Loucy (cell line): Measurements from ENCODE around the gene DAPK1.

Experiments used
- H2AFZ ChIP-seq: fragments of 200-600 bp; sonication (generic); 2 replicates; pipeline ENCODE4 v1.6.0; 2016; ENCODE audit warnings: antibody characterized with exemption, mild to moderate bottlenecking, low read length, moderate library complexity
- H3F3A ChIP-seq: fragments of 200-600 bp; 2 replicates; pipeline ENCODE4 v1.6.0; 2016; ENCODE audit warnings: antibody characterized with exemption, low read depth, mild to moderate bottlenecking
- H3K27me3 ChIP-seq: fragments of 200-600 bp; sonication (generic); 2 replicates; pipeline ENCODE4 v1.6.1; 2014; ENCODE audit warnings: low read length, mild to moderate bottlenecking; ENCODE audit not compliant: insufficient read depth, poor library complexity, severe bottlenecking
- H3K36me3 ChIP-seq: fragments of 200-600 bp; sonication (generic); 2 replicates; pipeline ENCODE4 v1.6.1; 2016; ENCODE audit warnings: low read length; ENCODE audit not compliant: insufficient read depth
- H3K4me1 ChIP-seq: fragments of 200-600 bp; sonication (generic); 2 replicates; pipeline ENCODE4 v1.5.1; 2014; ENCODE audit warnings: low read length, mild to moderate bottlenecking; ENCODE audit not compliant: insufficient read depth, poor library complexity, severe bottlenecking
- H3K4me2 ChIP-seq: fragments of 200-600 bp; sonication (generic); 2 replicates; pipeline ENCODE4 v1.6.0; 2014; ENCODE audit warnings: antibody characterized with exemption, low read length, low read depth, mild to moderate bottlenecking; ENCODE audit not compliant: poor library complexity, severe bottlenecking
- H3K4me3 ChIP-seq: fragments of 200-600 bp; sonication (generic); 2 replicates; pipeline ENCODE4 v1.5.1; 2014; ENCODE audit warnings: low read length, mild to moderate bottlenecking, mixed read lengths; ENCODE audit not compliant: poor library complexity, severe bottlenecking
- H3K79me2 ChIP-seq: fragments of 200-600 bp; sonication (generic); 2 replicates; pipeline ENCODE4 v1.6.1; 2014; ENCODE audit warnings: low read length; ENCODE audit not compliant: insufficient read depth
- H3K9ac ChIP-seq: fragments of 200-600 bp; sonication (generic); 2 replicates; pipeline ENCODE4 v1.6.0; 2014; ENCODE audit warnings: mild to moderate bottlenecking, low read depth, low read length, moderate library complexity; ENCODE audit not compliant: poor library complexity, severe bottlenecking
- H3K9me2 ChIP-seq: fragments of 200-600 bp; sonication (generic); replicated peaks from 2 replicates; pipeline ENCODE4 v1.6.1; 2016; ENCODE audit warnings: low read depth, low read length, mixed read lengths
- H3K9me3 ChIP-seq: fragments of 200-600 bp; sonication (generic); 2 replicates; pipeline ENCODE4 v1.6.1; 2014; ENCODE audit warnings: mild to moderate bottlenecking, antibody characterized with exemption, low read length, low read depth; ENCODE audit not compliant: insufficient read depth
- H4K20me1 ChIP-seq: fragments of 200-600 bp; sonication (generic); 2 replicates; pipeline ENCODE4 v1.6.0; 2014; ENCODE audit warnings: antibody characterized with exemption, low read length, mild to moderate bottlenecking; ENCODE audit not compliant: insufficient read depth, poor library complexity, severe bottlenecking
- CTCF ChIP-seq: fragments of 200-600 bp; sonication (generic); conservative IDR thresholded peaks from 2 replicates; pipeline ENCODE4 v1.5.1; 2014; ENCODE audit warnings: mild to moderate bottlenecking, antibody characterized with exemption, low read length
- EZH2phosphoT487 ChIP-seq: fragments of 200-600 bp; IDR thresholded peaks from 2 replicates; pipeline ENCODE4 v1.6.1; 2018; ENCODE audit warnings: antibody characterized with exemption, mild to moderate bottlenecking, moderate library complexity, borderline replicate concordance

Gene DAPK1

GRCh38 chr9:87581513-87581912 is 83.8 kb downstream of the DAPK1 start:
- H4K20me1 ChIP-seq: no peaks in the 10 kb centered on the region
- no peak overlapping the region for H3K9ac ChIP-seq
- no peak overlapping the region for H3K4me3 ChIP-seq

GRCh38 chr9:87581949-87582637 is 84.4 kb downstream of the DAPK1 start:
- H3K79me2 ChIP-seq: no peaks in the 10 kb centered on the region
- no peak overlapping the region for H3K9ac ChIP-seq
- no peaks in the 10 kb centered on the region for H3K9me2 ChIP-seq
- H3K9me3 ChIP-seq: no peaks in the 10 kb centered on the region
- no peak overlapping the region for H2AFZ ChIP-seq
- no peaks in the 10 kb centered on the region for H3F3A ChIP-seq
- H3K4me1 ChIP-seq: no peaks in the 10 kb centered on the region
- no peak overlapping the region for H3K4me2 ChIP-seq
- no peaks in the 10 kb centered on the region for H3K36me3 ChIP-seq
- no peak for TF ChIP-seq EZH2phosphoT487
- TF ChIP-seq CTCF: no peak
- no peaks in the 10 kb centered on the region for H4K20me1 ChIP-seq
- no peaks in the 10 kb centered on the region for H3K27me3 ChIP-seq
- no peak overlapping the region for H3K4me3 ChIP-seq

More at GRCh38 chr9:87581513-87581912, 83.8 kb downstream of the DAPK1 start:
- TF ChIP-seq EZH2phosphoT487 (no peak), CTCF (no peak)
- Histone ChIP-seq H3K9me2 (no peaks in the 10 kb centered on the region), H3K79me2 (no peaks in the 10 kb centered on the region), H3F3A (no peaks in the 10 kb centered on the region), H2AFZ (no peak overlapping the region), H3K4me1 (no peaks in the 10 kb centered on the region), H3K9me3 (no peaks in the 10 kb centered on the region), H3K4me2 (no peak overlapping the region), H3K36me3 (no peaks in the 10 kb centered on the region), H3K27me3 (no peaks in the 10 kb centered on the region)

- Histone ChIP-seq H3K36me3 (no peaks in the 10 kb centered on the region), H4K20me1 (no peaks in the 10 kb centered on the region), H3K4me1 (no peaks in the 10 kb centered on the region), H3K4me2 (no peak overlapping the region), H3K79me2 (no peaks in the 10 kb centered on the region), H2AFZ (no peak overlapping the region), H3K4me3 (no peak overlapping the region), H3K27me3 (no peaks in the 10 kb centered on the region), H3F3A (no peaks in the 10 kb centered on the region), H3K9me2 (no peaks in the 10 kb centered on the region), H3K9ac (no peak overlapping the region), H3K9me3 (no peaks in the 10 kb centered on the region)
- no peak for TF ChIP-seq EZH2phosphoT487
- no peak for TF ChIP-seq CTCF
Measured at GRCh38 chr9:87584326-87584725, 86.7 kb downstream of the DAPK1 start.
